NCI-H187 treated with DMSO at 0.1 percent for 48 hours (cell line): ENCODE measurements around the gene KCNIP4.

Experiments
- DNase-seq: peaks from one replicate; lab custom pipeline; 2025; lab: John Stamatoyannopoulos, UW

The KCNIP4 gene

DNA sequence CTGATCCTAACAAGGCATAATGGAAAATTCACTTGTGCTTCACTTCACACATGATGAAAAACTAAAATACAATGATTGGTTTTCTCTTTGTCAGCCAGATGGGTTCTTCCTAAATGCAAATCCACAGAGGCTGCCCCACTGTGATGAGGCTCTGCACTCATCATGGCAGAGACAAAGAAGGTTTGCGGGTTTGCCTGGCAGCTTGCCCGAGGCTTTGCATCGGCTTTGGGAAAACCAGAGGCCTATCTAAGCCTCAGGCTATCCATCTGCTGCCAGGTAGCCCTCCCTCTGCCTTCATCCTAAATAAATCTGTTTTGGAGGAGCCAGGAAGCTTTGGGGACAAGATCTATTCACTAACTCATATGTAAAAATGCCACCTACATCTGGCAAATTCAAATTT, 1004.1 kb downstream of the KCNIP4 start:
- no peak for DNase-seq

DNA sequence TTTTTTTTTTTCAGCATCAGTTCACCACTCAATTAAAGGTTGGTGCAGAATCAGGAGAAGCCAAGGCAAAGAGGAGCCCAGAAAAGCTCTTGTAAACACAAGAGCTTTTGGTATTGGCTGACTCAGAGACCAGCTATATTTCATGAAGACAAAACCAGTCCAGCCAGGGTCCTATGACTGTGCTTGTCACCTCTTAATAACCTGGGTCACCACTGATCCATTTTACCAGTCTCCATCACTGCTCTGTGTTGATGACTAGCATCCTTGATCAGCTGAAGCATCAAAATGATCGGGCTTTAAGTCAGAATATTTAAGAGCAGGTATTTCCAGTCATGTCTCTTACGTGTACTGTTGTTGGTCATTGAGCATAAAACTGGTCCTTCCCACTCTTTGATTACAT, 1010.4 kb downstream of the KCNIP4 start:
- no peak for DNase-seq

DNA sequence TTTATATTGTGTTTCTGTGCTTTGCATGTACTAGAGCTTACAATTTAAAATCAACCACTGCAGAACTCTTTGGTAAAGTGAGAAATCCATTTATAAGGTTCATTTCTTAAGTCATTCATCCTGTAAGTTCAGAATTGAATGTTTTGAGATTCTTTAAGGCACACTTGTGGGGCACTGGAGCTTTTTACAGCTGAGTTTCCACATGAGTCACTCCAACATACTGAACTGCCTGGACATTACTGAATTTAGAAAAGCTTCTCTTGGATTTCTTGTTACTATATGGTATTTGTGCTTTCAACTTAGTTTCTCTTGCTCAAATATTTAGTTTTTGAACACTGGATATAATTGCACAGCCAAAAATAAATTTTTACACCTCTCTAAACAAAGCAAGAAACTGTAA, 1022.0 kb downstream of the KCNIP4 start:
- DNase-seq: no peak

DNA sequence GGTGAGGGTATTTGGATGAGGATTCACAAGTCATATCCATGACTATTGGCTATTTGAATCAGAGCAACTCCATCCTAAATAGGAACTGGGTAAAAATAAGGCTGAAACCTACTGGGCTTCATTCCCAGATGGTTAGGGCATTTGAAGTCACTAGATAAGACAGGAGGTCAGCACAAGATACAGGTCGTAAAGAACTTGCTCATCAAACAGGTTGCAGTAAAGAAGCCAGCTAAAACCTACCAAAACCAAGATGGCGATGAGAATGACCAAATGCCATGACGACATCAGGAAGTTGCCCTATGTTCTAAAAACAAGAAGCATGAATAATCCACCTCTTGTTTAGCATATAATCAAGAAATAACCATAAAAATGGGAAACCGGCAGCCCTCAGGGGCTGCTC, 1023.4 kb downstream of the KCNIP4 start:
- no peak for DNase-seq

DNA sequence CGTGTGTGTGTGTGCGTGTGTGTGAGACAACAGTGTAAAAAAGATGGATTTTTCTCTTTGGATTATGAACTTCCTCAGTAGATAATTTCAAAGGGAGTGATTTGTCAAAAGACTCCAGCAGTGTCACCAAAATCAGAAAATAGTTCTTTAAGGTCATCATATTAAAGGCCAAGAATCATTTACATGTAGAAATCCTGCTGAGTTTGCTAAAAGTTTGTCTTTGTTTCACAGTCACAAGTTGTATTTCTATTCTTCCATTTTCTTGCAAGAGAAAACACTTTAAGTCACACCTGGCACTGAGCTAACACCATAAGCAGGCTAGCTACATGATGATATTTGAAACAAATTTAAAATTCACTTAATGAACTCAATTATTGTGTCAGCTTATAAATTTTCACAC, 1025.6 kb downstream of the KCNIP4 start:
- DNase-seq: no peak

DNA sequence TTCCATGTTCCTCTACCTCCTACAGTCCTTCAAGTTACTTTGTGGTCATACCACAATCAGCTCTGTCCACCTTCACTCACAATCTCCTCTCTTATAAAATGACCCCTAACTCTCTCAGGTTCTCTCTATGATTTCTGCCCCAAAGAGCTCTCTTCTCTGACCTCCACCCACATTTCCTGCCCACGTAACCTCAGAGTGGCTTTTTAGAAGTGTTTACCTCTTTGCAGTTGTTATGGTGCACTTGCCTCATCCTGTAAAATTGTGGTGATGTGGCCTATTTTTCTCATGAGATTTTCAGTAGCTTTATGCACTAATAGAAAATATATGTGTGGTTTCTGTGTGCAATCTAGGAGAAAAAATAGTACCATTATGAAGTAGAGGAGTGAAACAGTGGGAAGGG, 1032.5 kb downstream of the KCNIP4 start:
- DNase-seq: no peak

DNA sequence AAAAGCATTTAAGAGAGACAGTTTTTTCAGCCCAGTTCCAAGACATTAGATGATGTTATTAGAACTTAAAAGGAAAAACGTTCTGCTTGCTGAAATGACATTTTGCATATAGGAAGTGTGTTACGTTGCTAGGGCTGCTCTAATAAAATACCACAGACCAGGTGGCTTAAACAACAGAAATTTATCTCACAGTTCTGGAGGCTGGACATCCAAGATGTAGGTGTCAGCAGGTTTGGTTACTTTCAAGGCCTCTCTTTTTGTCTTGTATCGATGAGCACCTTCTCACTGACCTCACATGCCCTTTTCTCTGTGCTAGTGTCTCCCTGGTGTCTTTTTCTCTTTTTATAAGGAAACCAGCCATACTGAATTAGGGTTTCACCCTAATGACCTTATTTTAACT, 1043.6 kb downstream of the KCNIP4 start:
- DNase-seq: no peak

DNA sequence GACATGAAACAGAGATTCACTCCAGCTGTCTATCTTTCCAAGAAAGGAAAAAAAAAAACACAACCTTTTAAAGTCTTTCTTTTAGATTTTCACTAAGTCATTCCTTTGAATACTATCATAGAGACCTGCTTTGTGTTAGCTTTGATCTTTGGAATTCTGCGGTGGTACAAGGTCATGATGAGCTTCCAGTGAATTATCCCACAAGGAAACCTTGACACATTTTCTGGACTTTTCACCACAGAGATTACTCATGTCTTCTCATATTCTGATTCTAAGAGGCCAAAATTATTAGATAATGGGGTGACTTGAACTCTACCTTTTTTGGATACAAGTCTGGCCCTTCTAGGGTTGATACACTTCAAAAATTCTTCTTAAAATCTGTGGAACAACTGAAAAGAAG, 1046.7 kb downstream of the KCNIP4 start:
- no peak for DNase-seq

DNA sequence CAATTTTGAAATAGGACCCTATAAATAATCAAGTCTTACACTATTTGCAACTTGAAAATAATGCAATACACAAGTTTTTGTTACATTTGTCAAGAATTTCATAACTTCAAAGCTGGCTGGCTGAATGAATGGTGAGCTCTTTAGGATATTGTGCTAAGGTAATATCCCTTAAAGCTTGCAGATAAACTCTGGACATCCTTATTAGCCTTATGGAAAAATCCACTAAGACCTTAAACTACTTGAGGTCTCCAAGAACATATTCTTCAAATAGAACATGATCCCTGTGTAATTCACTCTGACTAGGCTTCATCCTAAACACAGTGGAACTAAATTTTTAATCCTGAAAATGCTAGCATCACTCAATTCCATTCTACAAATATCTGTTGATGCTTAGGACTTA, 1049.0 kb downstream of the KCNIP4 start:
- DNase-seq: no peak

DNA sequence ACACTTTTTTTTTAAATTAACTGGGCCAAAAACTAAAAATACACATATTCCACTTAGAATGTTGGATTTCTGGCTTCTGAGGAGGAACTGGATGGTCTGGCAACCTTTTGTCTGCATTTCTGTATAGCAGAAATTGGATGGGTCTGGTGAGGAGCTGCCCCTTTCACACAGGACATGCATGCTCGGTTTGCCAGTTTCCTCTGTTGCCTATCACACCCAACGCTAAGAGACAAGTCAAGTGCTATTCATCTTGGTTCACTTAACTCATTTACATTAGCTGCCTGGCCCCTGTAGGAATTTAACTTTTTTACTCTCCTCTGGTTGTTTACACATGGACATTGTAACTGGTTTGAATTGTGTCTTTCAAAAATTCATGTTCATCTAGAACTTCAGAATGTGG, 1052.6 kb downstream of the KCNIP4 start:
- DNase-seq: no peak

DNA sequence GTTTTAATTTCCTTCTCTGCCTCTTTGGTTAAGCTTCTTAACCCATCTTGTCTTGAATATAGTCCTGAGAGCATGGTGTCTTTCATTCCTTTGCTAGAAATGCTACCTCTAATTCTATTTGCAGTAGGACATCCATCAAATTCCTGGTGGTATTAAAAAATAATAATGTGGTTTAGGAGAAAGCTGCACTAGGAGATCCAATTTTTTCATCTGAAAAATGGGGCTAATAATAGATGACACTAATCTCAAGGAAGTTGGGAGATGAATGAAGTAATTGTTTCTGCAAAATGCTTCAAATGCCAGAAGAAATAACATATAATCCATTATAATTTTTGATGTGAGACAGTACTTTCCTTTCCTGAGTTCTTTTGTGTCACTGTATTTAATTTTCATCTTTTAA, 1053.4 kb downstream of the KCNIP4 start:
- DNase-seq: no peak

DNA sequence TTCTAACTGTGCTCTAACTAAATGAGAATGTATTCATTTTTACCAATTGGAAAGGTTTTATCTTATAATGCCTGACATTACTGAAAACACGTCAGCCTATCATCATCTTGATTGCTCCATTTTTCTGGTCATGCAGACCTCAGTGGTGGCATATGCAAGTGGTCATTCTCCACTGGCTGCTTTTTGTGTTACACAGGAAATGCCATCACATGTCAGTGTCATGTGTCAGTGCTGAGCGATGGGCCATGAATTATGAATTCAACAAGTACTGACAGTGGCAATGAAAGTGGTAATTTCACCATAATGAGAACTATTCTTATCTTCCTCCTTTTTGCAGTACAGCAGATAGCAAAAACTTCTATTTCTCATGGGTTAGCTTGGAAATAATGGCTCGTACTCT, 1057.8 kb downstream of the KCNIP4 start:
- no peak for DNase-seq

DNA sequence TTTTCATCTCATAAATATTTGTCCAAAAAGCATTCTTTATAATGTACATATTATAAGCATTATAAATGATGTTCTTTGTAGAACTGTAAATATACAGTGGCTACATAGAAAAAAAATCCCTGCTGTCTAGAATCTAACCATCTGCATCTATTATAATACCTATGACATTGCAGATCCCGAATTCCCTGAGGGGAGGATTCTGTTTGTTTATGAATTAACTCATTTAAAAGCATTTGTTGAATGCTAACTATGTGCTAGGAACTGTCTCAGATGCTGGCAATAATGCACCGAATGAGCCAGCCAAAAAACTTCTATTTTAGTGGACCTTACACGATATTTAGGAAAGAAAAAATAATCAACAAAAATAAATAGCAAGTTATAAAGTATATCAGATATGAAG, 1058.7 kb downstream of the KCNIP4 start:
- DNase-seq: no peak

DNA sequence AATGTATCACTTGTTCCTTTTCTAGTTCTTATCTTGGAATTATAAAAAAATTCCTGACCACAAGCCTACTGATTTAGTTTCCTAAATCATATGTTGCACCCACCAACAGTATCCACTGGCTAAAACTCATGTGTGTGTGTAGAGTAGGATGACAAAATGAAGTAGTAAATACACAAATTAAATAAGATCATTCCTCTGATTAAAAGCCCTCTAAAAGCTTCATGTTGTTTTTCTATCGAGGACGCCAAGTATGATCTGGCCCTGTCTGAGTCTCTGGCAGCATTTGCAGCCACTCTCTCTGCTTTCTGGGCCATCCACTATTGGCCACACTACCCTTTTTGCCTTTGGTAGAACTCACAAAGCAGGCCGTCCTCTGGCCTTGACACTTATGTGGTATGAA, 1064.9 kb downstream of the KCNIP4 start:
- no peak for DNase-seq

DNA sequence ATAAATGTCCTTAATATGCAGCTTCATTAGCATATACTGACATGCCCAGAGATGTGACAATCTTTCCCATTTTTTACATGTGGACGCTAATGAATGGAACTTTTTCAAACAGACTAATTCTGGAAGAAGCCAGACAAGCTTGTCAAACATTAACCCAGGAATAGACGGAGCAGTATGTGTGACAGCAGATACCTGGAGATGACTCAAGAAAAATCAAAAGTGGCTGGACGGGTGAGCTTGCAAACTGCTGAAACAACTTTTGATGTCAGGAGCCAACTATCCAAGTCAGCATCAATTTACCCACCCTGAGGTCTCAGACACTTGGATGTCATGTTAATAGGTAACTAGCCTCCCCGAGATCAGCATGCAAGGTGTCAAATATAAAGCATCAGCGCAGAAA, 1065.3 kb downstream of the KCNIP4 start:
- no peak for DNase-seq

DNA sequence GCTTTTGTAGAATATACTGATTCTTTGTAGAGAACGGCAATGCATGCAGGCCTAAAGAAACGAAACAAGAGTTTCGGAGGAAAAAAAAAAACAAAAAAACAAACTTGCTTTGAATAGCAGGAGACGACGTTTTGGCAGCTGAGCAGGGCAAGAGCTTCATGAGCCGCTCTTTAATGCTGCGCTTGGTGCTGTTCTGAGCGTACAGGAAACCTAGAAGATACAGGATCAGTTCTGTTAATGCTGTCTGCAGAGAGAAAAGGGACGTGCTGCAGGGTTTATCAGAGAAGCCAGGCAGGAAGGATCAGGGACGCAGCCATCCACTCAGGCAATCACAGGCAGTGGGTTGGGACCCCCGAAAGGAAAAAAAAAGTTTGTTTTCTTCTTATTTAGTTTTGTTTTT, 1066.1 kb downstream of the KCNIP4 start:
- no peak for DNase-seq

DNA sequence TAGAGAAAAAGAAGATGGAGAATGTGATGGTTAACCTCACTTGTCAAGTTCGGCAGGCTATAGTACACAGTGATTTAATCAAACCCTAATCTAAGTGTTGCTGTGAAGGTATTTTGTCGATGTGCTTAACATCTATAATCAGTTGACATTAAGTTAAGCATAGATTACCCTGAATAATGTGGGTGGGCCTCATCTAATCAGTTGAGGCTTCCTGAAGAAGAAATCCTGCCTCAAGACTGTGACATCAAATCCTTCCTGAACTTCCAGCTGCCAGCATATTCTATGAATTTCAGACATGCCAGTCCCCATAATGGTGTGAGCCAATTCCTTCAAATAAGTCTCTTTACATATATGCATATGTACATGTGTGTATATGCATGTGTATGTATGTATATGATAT, 1066.9 kb downstream of the KCNIP4 start:
- no peak for DNase-seq

DNA sequence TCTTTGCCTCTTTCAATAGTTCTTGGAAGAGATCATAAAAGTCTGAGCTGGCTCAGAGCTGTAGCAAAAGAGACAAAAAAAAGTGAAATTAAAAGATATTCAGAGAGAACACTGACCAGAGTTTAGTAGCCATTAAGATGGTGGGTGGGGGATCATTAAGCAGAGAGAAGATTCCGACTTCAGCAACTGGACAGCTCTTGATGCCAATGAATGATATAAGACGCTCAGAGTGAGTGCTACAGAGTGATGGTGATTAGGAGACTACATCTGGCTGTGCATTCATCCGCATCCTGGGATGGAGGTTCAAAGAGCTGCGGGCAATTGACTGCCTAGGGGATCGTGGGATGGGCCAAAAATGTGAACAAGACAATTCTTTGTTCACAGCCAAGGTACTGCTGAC, 1069.8 kb downstream of the KCNIP4 start:
- no peak for DNase-seq

DNA sequence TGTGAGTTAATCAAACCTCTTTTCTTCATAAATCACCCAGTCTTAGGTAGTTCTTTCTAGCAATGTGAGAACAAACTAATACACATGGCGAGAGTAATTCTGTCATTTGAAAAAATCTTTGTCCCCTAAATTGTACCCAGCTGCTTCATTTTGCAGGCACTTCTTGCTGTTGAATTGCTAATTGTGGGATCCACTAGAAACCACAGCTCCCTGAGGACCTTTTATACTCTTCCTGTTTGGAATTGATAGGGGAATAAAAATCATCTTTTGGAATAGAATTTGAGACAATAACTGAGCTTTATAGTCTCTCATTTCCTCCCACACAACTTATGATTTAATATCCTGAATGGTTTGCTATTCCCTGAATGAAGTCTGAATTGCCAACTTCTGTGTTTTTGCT, 1078.1 kb downstream of the KCNIP4 start:
- no peak for DNase-seq

DNA sequence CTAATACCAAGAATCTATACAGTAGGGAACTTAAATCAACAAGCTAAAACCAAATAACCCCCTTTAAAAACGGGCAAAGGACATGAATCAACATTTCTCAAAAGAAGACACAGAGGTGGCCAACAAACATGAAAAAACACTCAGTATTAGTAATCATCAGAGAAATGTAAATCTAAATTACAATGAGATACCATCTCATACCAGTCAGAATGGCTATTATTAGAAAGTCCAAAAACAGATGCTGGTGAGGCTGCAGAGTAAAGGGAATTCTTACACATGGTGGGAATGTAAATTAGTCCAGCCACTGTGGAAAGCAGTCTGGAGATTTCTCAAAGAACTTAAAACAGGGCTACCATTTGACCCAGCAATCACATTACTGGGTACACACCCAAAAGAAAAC, 1080.5 kb downstream of the KCNIP4 start:
- DNase-seq: no peak

DNA sequence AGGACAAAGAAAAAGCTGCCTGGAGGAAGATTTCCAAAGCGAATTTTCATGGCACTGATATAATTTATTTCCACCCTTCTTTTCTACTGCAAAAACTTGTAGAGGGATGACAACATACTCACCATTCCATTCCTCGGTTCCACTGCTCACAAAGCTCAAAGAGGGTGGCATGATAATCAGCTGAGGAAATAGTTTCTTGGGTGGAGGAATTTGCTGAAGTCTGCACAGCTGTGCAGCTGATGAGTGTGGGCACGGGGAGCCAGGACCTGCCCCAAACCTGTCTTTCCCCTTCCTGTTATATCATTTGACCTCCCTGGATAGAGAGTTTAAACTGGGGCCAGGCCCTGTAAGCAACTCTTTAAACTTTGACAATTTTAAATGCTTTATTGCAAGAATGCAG, 1087.7 kb downstream of the KCNIP4 start:
- no peak for DNase-seq

DNA sequence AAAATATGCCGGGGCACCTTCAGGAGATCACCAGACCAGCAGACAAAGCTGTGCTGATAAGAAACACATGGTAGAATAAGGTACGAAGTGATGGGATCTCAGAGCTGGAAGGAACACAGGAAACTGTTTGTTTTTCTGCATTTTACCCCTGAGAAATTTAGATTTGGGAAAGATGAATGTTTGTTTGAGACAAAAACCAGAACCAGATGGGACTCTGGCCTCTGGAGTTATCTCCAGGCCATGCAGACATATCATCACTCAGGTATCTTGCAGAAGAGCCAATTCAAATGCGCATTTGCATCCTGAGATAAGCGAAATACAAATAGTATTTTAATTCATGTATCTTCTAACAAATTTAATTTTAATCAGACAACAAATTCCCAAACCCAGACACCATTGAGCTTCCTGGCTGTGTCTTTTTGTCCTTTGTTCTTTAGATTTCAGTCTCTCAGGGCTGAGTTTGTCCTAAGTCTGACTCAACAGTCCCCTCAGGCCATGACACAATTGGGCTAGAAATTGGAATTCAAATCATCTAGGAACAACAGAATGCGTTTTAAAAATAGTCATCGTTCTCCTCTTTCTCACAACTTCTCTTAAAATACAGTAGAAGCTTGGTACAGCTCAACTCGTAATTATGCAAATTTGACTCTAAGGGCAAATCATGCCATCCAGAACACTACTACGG, 1089.3 kb downstream of the KCNIP4 start:
- no peak for DNase-seq

DNA sequence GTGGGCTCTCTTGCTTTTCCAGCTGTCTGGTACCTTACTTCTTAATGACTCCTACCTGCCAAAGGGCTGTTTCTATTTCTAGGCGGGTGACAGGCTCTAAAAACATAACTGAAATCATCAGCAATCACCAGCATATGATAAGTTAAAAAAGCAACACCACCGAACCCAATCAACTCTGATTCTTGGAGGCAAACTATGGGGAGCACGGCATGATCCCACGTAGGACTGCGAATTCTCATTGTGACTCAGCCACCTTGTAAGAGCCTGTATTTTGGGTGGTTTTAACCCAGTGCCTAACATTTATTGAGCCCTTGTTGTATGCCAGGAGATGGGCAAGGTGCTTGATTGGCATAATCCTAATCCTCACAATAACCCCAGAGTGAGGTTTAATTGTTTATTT, 1091.5 kb downstream of the KCNIP4 start:
- DNase-seq: no peak

DNA sequence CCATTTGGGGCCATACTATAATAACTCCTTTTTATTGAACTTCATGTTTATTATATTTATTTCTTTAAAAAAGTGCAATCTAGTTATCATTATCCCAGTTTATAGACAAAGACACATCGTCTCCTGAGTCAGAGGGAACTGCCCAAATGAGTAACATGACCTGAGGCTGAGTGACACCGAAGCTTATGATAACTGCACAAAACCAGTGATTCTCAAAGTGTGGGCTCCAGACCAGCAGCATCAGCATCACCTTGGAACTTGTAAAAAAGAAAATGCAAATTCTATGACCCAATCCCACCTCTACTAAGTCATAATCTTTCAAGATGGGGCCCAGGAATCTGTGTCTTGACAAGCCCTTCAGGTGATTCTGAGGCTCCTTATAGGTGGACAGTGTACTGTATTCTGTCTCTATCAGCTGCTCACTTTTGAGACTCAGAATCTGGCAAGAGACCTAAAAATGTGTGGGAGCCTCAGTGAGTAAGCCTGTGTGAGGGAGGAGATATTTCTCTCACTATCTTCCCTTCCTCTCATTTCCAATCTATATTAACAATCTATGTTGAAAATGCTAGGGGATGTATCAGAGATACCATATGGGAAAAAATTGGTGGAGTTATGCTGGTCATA, 1101.3 kb downstream of the KCNIP4 start:
- DNase-seq: no peak
